ENCODE results near the gene CLNK. TPM values are rescaled to one million over a fixed set of nuclear protein-coding genes. Genes with fewer than 3 reads are reported as not detected.

The CLNK gene
- total and polyA plus RNA-seq, 2 of the 8 experiments (the other 6 are each of a cell fraction or from before 2014, with no cell fraction given): not detected

DNA sequence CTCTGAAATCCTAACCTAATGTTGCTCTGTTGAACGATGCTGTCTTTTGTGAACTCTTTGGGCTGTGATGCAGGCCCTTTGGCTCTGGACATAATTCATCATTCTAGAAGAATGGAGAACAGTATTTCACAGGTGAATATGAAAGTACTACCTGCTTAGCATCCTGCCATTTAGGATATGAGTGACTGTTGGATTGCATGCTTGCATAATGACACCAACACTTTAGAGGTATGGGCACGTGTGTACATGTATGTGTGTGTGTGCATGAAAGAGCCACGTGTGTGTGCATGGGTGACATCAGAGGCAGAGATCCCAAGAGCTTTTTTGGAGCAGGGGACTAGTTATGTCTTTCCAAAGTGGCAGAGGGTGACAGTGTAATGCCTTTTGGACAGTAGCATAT is 157.1 kb downstream of the CLNK start (continued):
- TF ChIP-seq, protein P1, sequence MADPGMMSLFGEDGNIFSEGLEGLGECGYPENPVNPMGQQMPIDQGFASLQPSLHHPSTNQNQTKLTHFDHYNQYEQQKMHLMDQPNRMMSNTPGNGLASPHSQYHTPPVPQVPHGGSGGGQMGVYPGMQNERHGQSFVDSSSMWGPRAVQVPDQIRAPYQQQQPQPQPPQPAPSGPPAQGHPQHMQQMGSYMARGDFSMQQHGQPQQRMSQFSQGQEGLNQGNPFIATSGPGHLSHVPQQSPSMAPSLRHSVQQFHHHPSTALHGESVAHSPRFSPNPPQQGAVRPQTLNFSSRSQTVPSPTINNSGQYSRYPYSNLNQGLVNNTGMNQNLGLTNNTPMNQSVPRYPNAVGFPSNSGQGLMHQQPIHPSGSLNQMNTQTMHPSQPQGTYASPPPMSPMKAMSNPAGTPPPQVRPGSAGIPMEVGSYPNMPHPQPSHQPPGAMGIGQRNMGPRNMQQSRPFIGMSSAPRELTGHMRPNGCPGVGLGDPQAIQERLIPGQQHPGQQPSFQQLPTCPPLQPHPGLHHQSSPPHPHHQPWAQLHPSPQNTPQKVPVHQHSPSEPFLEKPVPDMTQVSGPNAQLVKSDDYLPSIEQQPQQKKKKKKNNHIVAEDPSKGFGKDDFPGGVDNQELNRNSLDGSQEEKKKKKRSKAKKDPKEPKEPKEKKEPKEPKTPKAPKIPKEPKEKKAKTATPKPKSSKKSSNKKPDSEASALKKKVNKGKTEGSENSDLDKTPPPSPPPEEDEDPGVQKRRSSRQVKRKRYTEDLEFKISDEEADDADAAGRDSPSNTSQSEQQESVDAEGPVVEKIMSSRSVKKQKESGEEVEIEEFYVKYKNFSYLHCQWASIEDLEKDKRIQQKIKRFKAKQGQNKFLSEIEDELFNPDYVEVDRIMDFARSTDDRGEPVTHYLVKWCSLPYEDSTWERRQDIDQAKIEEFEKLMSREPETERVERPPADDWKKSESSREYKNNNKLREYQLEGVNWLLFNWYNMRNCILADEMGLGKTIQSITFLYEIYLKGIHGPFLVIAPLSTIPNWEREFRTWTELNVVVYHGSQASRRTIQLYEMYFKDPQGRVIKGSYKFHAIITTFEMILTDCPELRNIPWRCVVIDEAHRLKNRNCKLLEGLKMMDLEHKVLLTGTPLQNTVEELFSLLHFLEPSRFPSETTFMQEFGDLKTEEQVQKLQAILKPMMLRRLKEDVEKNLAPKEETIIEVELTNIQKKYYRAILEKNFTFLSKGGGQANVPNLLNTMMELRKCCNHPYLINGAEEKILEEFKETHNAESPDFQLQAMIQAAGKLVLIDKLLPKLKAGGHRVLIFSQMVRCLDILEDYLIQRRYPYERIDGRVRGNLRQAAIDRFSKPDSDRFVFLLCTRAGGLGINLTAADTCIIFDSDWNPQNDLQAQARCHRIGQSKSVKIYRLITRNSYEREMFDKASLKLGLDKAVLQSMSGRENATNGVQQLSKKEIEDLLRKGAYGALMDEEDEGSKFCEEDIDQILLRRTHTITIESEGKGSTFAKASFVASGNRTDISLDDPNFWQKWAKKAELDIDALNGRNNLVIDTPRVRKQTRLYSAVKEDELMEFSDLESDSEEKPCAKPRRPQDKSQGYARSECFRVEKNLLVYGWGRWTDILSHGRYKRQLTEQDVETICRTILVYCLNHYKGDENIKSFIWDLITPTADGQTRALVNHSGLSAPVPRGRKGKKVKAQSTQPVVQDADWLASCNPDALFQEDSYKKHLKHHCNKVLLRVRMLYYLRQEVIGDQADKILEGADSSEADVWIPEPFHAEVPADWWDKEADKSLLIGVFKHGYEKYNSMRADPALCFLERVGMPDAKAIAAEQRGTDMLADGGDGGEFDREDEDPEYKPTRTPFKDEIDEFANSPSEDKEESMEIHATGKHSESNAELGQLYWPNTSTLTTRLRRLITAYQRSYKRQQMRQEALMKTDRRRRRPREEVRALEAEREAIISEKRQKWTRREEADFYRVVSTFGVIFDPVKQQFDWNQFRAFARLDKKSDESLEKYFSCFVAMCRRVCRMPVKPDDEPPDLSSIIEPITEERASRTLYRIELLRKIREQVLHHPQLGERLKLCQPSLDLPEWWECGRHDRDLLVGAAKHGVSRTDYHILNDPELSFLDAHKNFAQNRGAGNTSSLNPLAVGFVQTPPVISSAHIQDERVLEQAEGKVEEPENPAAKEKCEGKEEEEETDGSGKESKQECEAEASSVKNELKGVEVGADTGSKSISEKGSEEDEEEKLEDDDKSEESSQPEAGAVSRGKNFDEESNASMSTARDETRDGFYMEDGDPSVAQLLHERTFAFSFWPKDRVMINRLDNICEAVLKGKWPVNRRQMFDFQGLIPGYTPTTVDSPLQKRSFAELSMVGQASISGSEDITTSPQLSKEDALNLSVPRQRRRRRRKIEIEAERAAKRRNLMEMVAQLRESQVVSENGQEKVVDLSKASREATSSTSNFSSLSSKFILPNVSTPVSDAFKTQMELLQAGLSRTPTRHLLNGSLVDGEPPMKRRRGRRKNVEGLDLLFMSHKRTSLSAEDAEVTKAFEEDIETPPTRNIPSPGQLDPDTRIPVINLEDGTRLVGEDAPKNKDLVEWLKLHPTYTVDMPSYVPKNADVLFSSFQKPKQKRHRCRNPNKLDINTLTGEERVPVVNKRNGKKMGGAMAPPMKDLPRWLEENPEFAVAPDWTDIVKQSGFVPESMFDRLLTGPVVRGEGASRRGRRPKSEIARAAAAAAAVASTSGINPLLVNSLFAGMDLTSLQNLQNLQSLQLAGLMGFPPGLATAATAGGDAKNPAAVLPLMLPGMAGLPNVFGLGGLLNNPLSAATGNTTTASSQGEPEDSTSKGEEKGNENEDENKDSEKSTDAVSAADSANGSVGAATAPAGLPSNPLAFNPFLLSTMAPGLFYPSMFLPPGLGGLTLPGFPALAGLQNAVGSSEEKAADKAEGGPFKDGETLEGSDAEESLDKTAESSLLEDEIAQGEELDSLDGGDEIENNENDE (IDR thresholded peaks at IDR 0.05; ENCODE audit: insufficient replicate concordance, low read length): no peak
- TF ChIP-seq NRF1 (IDR thresholded peaks at IDR 0.05; ENCODE audit: low read depth, low read length) (no peak), CBX8 (IDR thresholded peaks at IDR 0.05; ENCODE audit: borderline replicate concordance, low read depth, low read length) (no peak), SIX5 (IDR thresholded peaks at IDR 0.05; ENCODE audit: low read depth, low read length) (no peak), BACH1 (IDR thresholded peaks at IDR 0.05; ENCODE audit: low read length) (no peak), BCL11A (IDR thresholded peaks at IDR 0.05; ENCODE audit: low read depth in 2 of 2, low read length in 2 of 2) (no peak), TAF7 (optimal IDR thresholded peaks at IDR 0.05; ENCODE audit: borderline replicate concordance, low read depth, low read length) (no peak), SP2 (IDR thresholded peaks at IDR 0.05; ENCODE audit: low read length) (no peak), JUND (IDR thresholded peaks at IDR 0.05; ENCODE audit: low read length) (no peak)
- TF ChIP-seq, protein P2, sequence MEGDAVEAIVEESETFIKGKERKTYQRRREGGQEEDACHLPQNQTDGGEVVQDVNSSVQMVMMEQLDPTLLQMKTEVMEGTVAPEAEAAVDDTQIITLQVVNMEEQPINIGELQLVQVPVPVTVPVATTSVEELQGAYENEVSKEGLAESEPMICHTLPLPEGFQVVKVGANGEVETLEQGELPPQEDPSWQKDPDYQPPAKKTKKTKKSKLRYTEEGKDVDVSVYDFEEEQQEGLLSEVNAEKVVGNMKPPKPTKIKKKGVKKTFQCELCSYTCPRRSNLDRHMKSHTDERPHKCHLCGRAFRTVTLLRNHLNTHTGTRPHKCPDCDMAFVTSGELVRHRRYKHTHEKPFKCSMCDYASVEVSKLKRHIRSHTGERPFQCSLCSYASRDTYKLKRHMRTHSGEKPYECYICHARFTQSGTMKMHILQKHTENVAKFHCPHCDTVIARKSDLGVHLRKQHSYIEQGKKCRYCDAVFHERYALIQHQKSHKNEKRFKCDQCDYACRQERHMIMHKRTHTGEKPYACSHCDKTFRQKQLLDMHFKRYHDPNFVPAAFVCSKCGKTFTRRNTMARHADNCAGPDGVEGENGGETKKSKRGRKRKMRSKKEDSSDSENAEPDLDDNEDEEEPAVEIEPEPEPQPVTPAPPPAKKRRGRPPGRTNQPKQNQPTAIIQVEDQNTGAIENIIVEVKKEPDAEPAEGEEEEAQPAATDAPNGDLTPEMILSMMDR (IDR thresholded peaks at IDR 0.05; ENCODE audit: control extremely low read depth in 1 of 3, insufficient read depth in 1 of 3, low read depth in 1 of 3, low read length in 3 of 3): no peak
